Uterus (tissue), 4 donors: Measurements from ENCODE around the gene CPZ. TPM values are rescaled to one million over a fixed set of nuclear protein-coding genes. Genes with fewer than 3 reads are reported as not detected.
A peak's percentile ranks its signal among the peaks of the same experiment; 100 is the strongest.

ENCODE experiments used
- DNase-seq, 2 donors: peaks; one replicate each; pipeline ENCODE4 v3.0.0-alpha.2; 2019 to 2020
- H3K27ac ChIP-seq, 2 donors: fragments of 200-600 bp; sonication (generic); 1 replicate in 1 of 2; 2 replicates in 1 of 2; pipeline ENCODE4 v1.5.1; 2016 to 2018
- H3K27me3 ChIP-seq, 2 donors: fragments of 200-600 bp; sonication (generic); one replicate each; pipeline ENCODE4 v1.5.1; 2018 to 2019; ENCODE audit warnings: control low read depth in 1 of 2
- H3K36me3 ChIP-seq, 2 donors: fragments of 200-600 bp; sonication (generic); one replicate each; pipeline ENCODE4 v1.5.1; 2019; ENCODE audit warnings: control low read depth in 1 of 2
- H3K4me1 ChIP-seq, 2 donors: fragments of 200-600 bp; sonication (generic); one replicate each; pipeline ENCODE4 v1.5.1; 2018 to 2019; ENCODE audit warnings: control low read depth in 1 of 2
- H3K4me3 ChIP-seq, 2 donors: fragments of 200-600 bp; sonication (generic); 1 replicate in 1 of 2; 2 replicates in 1 of 2; pipeline ENCODE4 v1.5.1; 2018 to 2019; ENCODE audit warnings: mild to moderate bottlenecking in 1 of 2
- H3K9me3 ChIP-seq, 2 donors: fragments of 200-600 bp; sonication (generic); one replicate each; pipeline ENCODE4 v1.5.1; 2019; ENCODE audit warnings: control low read depth in 1 of 2
- POLR2A ChIP-seq, 2 donors: fragments of 450-650 bp; IDR thresholded peaks; one replicate each; pipeline ENCODE4 v1.6.1; 2016; ENCODE audit warnings: antibody characterized with exemption in 2 of 2, mild to moderate bottlenecking in 1 of 2, moderate library complexity in 1 of 2
- intact Hi-C: fragments of 100-400 bp; cut with DNase I; formaldehyde crosslinking; loops from one replicate; pipeline ENCODE4 v1.15.1; 2023; ENCODE audit warnings: low total_unique reads
- total RNA-seq, 4 donors: library from RNA; depleted of rRNA in 3 of 4; stranded (reverse); fragments of >200 nt in 3 of 4; gene quantifications; one replicate each; pipeline versions ENCODE4 v1.1.0 to v1.2.4, GENCODE V29; 2014 to 2023
- TF ChIP-seq, protein P1 (sequence below), 4 experiments: fragments of 200-600 bp in 2 of 4; fragments of 450-650 bp in 2 of 4; sonication (generic) in 2 of 4; IDR thresholded peaks; one replicate each; pipeline ENCODE4 v1.5.1; 2016 to 2019; ENCODE audit warnings: antibody characterized with exemption in 4 of 4, mild to moderate bottlenecking in 2 of 4, moderate library complexity in 1 of 4
- donor health status: DM: yes; HTN: yes; CAD: no.

The CPZ gene
- total RNA-seq, 4 donors from 2014 or later, result 0.29 to 45.8 (median 5.4) TPM

DNA sequence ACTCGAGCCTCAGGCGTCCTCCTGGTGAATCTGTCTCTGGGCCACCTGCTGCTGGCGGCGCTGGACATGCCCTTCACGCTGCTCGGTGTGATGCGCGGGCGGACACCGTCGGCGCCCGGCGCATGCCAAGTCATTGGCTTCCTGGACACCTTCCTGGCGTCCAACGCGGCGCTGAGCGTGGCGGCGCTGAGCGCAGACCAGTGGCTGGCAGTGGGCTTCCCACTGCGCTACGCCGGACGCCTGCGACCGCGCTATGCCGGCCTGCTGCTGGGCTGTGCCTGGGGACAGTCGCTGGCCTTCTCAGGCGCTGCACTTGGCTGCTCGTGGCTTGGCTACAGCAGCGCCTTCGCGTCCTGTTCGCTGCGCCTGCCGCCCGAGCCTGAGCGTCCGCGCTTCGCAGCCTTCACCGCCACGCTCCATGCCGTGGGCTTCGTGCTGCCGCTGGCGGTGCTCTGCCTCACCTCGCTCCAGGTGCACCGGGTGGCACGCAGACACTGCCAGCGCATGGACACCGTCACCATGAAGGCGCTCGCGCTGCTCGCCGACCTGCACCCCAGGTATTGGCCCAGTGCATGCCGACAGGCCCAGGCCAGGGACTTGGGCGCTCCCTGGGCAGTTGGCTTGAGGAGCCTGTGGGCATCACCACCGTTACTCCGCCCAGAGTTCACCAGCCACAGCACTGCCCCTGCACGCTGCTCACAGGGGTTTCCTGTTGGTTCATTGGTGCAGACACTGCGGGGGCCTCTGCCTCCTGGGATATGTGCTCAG lies 11.3 kb upstream of the CPZ start:
- Histone ChIP-seq H3K27ac (no peak overlapping the region), H3K27me3 (no peaks in the 10 kb centered on the region), H3K4me3 (no peak overlapping the region), H3K36me3 (no peaks in the 10 kb centered on the region), H3K4me1 (no peaks in the 10 kb centered on the region), H3K9me3 (no peaks in the 10 kb centered on the region)
- peak in 1 of 2 donors; percentile 1 for DNase-seq
- intact Hi-C loops, result no loop called here
- TF ChIP-seq POLR2A (IDR thresholded peaks at IDR 0.05), result no peak
- TF ChIP-seq, protein P1, sequence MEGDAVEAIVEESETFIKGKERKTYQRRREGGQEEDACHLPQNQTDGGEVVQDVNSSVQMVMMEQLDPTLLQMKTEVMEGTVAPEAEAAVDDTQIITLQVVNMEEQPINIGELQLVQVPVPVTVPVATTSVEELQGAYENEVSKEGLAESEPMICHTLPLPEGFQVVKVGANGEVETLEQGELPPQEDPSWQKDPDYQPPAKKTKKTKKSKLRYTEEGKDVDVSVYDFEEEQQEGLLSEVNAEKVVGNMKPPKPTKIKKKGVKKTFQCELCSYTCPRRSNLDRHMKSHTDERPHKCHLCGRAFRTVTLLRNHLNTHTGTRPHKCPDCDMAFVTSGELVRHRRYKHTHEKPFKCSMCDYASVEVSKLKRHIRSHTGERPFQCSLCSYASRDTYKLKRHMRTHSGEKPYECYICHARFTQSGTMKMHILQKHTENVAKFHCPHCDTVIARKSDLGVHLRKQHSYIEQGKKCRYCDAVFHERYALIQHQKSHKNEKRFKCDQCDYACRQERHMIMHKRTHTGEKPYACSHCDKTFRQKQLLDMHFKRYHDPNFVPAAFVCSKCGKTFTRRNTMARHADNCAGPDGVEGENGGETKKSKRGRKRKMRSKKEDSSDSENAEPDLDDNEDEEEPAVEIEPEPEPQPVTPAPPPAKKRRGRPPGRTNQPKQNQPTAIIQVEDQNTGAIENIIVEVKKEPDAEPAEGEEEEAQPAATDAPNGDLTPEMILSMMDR (IDR thresholded peaks at IDR 0.05), result no peak

GRCh38 chr4:8582016-8582415 lies 10.5 kb upstream of the CPZ start:
- H3K27ac ChIP-seq, result no peak overlapping the region
- intact Hi-C loops, result no loop called here
- H3K9me3 ChIP-seq, result no peaks in the 10 kb centered on the region
- DNase-seq, result peak in 1 of 2 donors; percentile 7
- H3K27me3 ChIP-seq, result no peaks in the 10 kb centered on the region
- H3K36me3 ChIP-seq, result no peaks in the 10 kb centered on the region
- H3K4me3 ChIP-seq, result no peak overlapping the region
- no peak for TF ChIP-seq POLR2A (IDR thresholded peaks at IDR 0.05)
- TF ChIP-seq, protein P1 (IDR thresholded peaks at IDR 0.05), result no peak
- H3K4me1 ChIP-seq, result no peaks in the 10 kb centered on the region

DNA sequence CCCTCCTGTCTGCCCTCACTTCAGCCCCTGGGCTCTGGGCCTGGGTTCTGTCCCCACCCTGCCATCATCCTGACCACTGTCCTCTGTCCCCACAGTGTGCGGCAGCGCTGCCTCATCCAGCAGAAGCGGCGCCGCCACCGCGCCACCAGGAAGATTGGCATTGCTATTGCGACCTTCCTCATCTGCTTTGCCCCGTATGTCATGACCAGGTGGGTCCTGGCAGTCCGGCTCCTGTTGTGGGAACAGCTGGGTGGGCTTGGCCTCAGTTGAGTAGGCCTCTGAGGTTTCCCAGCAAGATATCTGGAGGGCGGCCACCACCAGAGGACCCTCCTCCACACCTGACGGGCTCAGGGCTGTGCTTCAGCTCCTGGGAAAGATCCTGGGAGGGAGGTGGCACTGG lies 10.1 kb upstream of the CPZ start:
- Histone ChIP-seq H3K4me1 (no peaks in the 10 kb centered on the region), H3K4me3 (no peak overlapping the region), H3K27me3 (no peaks in the 10 kb centered on the region), H3K9me3 (no peaks in the 10 kb centered on the region), H3K36me3 (no peaks in the 10 kb centered on the region), H3K27ac (no peak overlapping the region)
- TF ChIP-seq POLR2A (IDR thresholded peaks at IDR 0.05), result no peak
- TF ChIP-seq, protein P1 (IDR thresholded peaks at IDR 0.05), result no peak
- DNase-seq, result peak in 1 of 2 donors; percentile 4
- intact Hi-C loops, result no loop called here

DNA sequence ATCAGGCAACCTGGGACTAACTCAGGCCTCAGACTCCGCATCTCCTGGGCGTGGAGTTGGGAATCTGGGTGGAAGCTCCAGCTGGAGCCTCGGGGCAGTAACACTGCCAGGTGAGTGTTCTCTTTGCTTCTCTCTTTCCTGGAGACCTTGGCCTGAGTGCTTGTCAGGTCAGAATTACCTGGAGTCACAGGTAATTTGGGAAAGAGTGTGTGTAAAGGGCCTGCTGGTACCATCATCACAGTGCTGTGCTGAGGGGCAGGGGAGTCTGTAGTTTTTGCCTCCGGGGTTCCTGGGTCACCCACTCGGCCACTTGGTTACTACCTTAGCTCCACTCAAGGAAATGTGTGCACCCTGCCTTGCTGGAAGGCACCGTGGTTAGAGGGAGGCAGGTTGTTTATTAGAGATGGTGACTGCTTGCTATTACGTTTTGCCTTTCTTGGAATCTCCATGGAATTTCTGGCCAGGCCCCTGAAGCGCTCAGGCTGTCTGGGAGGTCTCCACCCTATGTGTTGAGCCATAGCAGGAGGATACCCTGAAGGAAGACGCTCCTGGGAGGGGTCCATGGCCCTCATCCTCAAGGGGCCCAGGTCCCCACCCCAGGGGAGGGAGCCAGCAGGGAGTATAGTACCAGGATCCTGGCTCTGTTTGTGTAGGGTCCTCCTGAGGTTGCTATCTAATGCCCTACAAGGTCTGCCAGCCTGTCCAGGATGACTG lies 9.5 kb upstream of the CPZ start:
- H3K9me3 ChIP-seq, result no peaks in the 10 kb centered on the region
- TF ChIP-seq, protein P1 (IDR thresholded peaks at IDR 0.05), result no peak
- TF ChIP-seq POLR2A (IDR thresholded peaks at IDR 0.05), result no peak
- intact Hi-C loops, result no loop called here
- no peak overlapping the region for H3K27ac ChIP-seq
- no peaks in the 10 kb centered on the region for H3K4me1 ChIP-seq
- no peaks in the 10 kb centered on the region for H3K36me3 ChIP-seq
- H3K4me3 ChIP-seq, result no peak overlapping the region
- DNase-seq, result peak in 1 of 2 donors; percentile 1
- no peaks in the 10 kb centered on the region for H3K27me3 ChIP-seq

- Histone ChIP-seq H3K4me3 (no peak overlapping the region), H3K4me1 (no peaks in the 10 kb centered on the region), H3K9me3 (no peaks in the 10 kb centered on the region), H3K36me3 (no peaks in the 10 kb centered on the region), H3K27me3 (no peaks in the 10 kb centered on the region), H3K27ac (no peak overlapping the region)
- no peak for TF ChIP-seq POLR2A (IDR thresholded peaks at IDR 0.05)
- TF ChIP-seq, protein P1 (IDR thresholded peaks at IDR 0.05), result no peak
- no peak for DNase-seq
- intact Hi-C loops, result no loop called here
Measured at GRCh38 chr4:8583655-8584025, 8.9 kb upstream of the CPZ start.
